HG02852 (cell line): ENCODE measurements around the gene HOXC4.
A peak's percentile ranks its signal among the peaks of the same experiment; 100 is the strongest.

Source experiments
- ATAC-seq: cut with Tn5 transposase; IDR thresholded peaks from one replicate; pipeline ENCODE4 v1.9.1; 2021; ENCODE audit warnings: mild to moderate bottlenecking, moderate library complexity; ENCODE audit not compliant: unreplicated experiment

The HOXC4 gene

DNA sequence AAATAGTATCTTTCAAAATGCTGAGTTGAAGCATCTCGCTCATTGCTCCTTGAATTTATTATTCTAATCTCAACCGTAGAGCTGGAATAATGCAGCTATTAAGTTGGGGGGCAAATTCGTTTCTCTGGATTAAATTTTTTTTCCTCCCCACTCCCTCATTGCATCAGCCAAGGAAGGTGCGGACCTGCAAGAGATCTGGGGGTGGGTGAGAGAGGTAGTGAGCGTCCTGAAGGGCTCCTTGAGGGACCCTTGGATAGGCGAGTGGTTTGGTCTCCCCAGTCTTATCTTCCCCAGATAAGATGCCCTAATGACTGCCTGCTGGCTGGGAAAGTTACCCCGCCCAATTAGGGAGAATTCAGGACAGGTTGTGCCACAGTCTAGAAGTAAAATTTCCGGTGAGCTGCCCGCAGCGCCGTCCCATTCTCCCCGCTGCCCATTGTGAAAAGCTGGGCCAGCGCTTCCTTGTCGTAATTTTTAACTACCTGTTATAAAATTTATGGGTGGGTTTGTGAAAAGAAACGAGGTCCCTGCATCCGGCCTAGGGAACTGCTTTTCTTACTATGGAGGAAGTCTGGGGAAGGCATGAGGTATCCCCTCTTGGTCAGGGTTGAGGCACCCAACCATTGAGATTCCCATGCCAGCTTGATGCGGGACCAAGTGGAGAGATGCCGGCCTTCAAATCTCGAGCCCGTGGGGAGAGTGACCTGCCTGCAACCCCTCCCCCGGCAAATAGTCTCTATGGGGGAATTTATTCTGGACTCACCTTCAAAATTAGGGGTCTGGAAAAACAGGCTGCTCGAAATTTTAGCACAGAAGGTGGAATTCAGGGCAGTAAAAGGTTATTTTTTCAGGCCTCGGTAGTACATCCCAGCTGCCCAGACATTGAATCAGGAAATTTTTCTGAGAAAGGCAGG lies 38.4 kb upstream of the HOXC4 start:
- ATAC-seq = no peak

DNA sequence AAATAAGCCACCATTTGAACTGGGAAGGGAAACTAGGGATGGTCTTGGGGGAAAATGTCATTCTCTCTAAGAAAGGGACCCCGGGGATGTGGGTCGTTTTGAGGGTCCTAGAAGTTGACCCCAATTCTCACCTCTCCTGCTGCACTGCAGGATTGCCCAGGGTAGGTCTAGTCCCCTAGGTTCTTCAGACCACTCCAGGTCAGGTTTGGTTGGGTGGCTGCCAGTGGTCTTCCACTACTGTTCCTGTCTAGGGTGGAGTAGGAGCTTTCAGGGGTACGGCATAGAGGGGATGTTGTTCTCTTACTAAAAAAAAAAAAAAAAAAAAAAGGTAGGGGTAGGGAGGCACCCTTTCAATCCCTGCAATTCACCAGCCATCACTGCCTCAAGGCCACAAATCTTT lies 37.6 kb upstream of the HOXC4 start:
- ATAC-seq = no peak

DNA sequence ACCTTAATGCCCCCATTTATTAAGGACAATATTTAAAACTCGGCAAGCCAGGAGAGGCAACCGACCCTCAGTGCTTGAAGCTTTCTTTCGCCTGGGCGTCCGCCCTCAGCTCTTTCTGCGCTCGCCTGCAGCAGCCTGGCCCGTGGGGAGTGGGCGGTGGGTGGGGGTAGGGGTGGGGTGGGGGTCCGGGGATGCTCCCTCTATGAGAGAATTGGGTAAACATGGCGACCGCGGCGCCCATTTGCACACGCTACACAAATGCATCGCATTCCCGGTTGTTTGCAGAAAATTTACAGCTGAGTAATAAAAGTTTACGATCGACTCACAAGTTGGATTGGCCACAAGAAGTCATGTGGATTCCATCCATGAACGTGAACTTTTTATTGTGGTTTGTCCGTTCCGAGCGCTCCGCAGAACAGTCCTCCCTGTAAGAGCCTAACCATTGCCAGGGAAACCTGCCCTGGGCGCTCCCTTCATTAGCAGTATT lies 37.1 kb upstream of the HOXC4 start:
- no peak for ATAC-seq

DNA sequence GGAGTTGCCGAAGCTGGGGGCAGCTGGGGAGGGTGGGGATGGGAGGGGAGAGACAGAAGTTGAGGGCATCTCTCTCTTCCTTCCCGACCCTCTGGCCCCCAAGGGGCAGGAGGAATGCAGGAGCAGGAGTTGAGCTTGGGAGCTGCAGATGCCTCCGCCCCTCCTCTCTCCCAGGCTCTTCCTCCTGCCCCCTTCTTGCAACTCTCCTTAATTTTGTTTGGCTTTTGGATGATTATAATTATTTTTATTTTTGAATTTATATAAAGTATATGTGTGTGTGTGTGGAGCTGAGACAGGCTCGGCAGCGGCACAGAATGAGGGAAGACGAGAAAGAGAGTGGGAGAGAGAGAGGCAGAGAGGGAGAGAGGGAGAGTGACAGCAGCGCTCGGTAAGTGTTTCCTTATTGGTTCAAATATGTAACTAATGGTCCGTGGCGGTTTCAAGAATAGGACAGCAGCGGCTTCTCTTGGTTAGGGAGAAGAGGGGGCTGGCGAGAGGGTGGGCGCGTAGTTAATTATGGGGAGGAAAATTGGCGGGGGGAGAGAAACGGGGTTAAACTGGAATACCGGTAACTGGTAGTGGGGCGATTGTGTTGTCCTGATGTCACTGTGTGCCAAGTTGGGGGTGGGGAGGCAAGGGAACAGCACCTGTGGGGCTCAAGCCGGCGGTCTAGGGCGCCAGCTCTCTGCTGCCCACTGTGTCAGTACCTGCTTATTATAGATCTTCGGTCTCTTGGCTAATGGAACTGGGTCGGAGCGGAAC lies 36.4 kb upstream of the HOXC4 start:
- ATAC-seq = peak; percentile 21

DNA sequence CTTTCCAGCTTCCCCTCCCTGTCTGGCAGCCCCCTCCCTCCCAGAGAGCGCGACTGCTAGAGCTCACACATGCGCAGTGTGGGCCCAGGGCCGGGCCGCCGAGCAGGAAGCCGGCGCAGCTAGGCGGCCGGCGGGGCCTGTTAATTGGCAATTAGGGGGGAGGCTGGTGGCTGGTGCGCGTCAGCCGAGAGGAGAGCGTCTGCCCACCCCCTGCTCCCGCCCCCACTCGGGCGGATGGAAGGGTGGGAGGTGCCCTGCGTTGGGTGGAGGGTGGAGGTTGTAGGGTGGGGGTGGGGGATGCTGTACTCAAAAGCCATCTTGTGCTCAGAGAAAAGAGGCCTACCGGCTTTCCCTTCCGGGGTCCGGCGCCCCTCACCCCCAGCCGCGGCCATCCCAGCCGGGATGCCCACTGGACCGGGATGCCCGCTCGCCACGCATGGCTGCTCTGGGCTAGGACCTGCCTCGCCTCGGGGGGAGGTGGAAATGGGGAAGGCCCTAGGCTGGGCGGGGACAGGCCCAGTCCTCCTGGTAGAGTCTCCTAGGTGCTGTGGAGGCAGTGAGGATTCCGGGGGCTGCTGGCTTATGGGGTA lies 35.7 kb upstream of the HOXC4 start:
- peak; percentile 79 for ATAC-seq

DNA sequence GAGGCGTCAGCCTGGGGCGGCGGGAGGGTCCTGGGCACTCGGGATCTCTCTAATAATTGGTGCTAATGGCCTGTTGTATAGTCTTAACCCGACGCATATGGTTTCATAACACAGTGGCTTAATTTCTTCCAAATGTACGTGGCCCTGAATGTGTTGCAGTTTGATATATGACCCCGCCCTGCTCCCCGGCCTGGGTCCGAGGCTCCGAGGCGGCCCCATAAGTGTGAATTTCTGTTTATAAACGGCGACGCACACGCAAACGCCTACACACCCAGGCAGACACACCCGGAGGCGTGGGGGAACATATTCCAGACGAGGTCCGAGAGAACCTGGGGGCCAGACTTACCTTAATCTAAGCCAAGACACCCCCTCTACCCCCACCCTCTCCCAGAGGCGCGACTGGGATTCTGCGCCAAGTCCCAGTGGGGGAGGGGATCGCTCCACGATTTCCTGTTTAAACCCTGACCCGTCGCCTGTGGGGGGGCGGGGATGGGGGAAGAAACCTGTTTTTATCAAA lies 35.1 kb upstream of the HOXC4 start:
- ATAC-seq = no peak

DNA sequence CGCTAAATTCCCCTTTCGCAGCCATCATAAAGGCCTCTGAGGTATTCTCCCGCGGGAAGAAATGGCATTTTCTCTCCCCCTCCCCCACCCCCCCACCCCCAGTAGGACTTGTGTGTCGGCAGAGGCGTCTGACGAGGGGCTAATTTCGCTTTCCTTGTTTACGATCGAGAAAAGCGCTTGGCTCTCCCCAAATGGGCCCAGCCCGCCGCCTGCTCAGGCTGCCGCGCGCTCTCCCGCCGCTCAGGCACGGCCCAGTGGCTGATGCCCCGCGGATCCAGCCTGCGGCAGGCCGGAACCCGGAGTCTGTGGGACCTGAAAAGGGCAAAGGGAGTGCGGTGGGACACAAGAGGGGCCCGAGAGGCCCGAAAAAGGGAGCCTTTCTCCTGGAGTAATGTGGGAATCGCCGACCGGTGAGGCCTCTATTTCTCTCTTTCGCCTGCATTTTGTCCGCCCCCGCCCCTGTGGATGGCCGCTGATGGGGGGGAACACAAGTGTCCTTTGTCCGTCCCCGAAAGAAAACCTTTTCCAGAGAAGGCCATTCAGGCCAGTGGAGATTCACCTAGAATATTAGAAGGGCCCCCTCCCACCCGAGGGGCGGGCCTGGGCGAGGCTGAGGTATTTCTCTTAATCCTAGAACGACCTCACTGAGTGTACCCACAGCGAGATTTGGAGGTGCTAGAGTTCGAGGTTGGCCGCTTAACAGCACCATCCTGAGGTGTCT lies 34.4 kb upstream of the HOXC4 start:
- no peak for ATAC-seq

DNA sequence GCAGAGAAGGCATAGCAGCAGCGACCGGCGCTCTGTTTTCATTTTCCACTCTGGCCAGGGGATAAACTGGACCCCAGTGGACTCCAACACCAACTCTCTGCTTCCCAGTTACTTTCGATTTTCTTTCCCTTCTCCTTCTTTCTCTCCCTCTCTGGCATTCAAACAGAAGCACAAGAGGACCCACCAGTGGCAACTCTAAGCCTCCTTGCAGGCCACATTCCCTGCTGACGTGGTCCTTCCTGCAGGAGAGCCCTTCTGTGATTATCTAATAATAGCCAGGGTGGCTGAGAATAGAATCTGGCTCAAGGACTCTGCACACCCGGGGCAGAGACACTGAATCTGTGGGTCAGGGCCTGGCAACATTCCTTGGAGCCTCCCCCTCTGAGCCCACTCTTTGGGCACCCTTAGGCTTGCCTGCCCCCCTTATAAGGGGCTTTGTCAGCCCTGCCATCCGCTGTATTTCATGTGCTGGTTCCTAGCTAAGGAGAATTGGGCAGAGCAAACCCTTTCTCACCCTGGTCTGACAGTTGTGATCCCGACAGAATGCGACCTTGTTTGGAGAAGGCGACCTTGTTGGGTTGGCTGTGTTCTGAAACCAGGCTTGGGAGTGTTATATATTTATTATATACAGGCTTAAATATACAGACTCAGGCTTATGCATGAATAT lies 33.6 kb upstream of the HOXC4 start:
- ATAC-seq = no peak

DNA sequence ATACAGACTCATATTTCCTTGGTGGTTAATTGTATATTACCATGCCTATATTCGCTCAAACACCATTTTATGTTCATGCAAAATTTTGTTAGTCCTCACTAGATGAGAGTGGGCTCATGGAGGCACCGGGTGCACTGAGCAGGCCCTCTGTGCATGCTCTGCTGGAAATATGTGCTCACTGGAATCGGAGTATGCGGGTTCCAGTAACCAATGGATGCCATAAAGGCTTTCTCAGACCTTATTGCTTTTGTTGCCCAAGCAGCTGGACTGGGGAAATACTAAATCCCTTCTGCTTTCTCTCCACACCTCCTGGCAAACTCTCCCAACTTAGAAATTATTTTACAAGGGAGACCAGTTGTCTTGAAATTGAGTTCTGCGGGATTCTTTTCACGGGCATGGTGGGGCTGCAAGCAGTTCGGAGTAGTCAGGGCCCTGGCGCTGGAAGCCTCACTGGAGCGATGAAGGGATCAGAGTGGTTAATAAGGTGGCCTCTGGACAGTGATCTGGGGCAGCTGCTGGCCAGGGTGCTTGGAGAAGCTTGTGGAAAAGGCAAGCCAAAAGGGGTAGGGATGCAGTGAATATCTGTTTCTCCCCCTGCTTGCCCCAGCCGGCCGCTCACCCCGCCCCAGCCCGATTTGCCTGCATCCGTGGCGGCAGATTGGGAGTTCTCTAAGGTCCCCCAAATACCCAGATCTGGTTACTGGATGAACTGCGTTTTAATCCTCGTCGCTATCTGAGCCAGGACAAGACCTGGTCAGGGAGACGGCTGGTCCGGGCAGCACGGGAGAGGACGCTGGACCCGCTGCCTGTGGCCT lies 32.8 kb upstream of the HOXC4 start:
- ATAC-seq = no peak

DNA sequence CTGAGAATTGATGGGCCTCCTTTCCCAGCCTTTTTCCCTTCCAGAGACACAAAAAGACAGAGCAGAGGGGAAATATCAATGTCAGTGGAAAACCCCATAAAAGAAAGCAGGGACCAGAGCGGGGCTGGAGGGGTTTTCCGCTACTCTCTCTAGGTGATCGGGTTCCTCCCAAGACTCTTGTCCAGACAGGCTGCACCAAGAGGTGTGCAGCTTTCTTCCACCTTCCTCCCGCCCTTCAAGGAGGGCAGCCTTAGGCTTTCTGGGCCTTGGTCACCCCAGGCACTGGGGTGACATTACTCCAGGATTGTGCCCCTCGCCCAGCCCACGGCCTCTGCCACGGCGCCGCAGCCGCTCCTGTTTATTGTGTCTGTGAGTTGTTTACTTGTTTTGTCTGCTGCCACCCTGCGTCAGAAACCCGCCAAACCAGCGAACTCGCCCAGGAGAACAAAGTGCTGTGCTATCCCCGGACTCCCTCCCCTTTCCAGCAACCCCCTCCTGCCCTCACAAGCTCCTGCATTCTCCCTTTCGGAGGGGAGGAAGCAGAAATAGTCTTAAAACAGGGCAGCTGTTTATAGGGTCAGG lies 32.1 kb upstream of the HOXC4 start:
- ATAC-seq = no peak

DNA sequence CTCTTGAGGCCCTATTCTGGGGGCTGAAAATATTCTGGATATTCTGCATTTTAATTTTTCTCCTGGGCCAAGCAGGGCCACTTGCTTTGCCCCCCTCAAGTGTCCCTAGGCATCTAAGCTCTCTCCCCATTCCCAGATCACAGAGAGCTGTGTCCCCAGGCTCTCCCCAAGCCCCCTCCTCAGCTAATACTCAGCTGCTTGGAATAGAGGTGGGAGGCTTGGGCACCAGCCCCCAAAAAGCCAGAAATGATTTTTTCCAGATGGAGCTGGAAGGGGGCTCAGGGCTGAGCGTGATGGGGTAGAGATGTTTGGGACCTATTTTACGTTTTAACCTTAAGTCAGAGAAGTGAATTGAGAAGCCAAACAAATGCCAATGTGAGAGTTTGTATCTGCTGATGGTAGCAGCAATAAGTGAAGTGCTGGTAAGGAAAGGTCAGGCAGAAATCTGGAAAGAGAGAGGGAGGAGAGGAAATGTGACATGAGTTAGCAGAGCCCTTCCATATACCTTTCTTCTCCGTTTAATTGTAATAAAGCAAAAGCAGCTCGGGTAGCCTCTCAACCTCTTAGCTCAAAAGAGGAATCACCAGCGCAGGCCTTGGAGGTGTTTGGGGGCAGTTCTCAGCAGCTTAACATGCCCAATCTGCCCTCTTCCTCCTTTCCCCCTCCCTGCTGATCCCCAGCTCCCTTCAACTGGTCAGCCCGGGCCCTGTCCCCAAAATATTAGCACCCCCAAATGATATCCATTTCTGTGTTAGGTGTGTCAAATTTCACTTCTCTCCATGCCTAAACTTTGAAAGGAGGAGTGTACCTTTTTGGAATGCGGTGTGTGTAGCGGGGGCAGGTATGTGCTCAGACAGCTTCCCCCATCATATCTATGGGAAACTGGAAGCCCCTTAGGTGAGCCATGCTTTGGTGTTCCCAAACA lies 30.4 kb upstream of the HOXC4 start:
- ATAC-seq = no peak

DNA sequence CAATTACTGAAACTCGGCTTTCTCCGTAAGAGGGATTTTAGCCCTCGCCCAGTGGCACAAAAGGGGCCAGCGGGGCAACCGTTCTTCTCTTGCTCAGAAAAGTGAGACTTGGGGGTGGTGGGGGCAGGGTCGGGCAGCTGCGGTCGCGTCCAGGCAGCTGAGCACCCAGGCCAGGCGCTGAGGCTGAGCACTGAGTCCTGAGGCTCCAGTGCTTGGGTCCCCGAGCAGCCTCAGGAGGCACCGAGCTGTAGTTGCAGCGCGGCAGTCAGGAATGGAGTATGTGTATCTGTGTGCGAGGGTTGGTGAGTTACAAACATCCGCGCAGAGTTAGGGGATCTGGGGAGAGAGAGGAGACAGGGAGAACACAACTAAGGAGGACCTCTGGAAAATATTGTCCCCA lies 29.5 kb upstream of the HOXC4 start:
- ATAC-seq = no peak

DNA sequence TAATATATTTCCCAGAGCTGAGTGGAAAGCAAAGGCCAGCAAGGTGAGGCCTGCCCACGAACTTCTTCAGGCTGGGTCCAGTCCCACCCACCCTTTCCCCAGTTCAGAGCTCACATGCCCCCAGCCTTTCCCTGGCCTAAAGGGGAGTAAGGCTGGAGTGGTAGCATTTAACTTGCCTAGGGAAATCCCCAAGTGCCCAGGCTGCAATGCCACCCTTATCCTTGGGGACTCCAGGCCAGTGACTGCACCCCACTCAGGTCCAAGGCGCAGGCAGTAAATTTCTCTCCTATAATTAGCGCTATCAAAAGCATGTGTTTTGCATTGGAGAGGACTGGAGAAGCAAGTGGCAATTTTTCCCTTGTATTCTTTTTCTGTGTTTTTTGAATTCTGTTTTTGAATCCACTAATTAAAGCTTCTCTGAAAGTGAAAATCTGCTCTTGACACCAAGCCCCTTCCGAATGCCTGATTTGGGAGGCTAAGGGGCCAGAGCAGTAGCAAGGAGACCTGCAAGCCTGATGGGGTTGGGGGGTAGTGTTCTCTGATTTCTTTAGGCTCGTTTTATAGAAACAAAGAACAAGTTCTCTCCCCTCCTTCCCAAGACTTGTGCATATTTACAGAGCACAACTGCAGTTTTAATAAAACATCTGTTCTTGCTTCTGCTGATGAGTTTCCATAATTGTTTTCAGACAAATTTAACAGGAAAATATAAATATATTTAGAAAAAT lies 28.9 kb upstream of the HOXC4 start:
- no peak for ATAC-seq

DNA sequence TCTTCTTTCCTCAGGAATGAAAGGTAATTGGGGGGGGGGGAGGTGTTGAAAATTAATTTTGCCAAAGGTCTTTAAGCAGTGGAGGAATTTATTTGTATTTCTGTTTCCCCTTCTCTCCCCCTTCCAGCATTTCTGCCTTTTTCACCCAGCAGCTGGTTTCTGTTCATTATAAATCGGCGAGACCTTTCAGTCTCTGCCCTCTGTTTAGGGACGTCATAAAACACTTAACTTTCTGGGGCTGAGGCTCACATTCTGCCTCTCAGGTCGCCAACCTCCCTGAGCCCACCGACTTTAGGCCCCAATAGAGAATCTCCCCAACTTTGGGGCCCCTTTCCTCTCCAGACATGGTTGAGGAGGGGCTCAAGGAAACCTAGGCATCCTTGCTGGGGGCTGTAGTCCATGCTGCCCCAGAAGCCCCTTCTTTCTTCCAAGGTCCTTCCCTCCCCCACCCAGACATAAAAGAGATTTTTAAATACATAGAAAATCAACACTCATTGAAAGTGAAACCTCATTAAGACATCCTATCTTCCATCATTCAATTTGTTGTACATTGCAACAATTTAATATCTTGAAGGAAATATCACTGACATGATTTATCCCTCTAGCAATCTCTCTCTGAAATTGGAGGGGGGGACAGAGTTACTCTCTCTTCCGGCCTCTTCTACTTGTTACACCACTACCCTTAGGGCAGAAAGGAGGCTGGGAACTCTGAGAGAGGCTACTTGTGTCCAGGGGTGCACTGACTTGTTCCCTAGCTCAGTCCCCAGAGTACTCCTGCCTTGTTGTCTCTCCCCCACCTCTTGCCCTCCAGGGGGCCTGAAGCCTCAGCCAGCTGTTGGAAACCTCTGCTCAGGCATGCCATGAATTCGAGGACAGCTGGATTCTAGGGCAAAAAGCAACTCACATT lies 27.9 kb upstream of the HOXC4 start:
- ATAC-seq = no peak

DNA sequence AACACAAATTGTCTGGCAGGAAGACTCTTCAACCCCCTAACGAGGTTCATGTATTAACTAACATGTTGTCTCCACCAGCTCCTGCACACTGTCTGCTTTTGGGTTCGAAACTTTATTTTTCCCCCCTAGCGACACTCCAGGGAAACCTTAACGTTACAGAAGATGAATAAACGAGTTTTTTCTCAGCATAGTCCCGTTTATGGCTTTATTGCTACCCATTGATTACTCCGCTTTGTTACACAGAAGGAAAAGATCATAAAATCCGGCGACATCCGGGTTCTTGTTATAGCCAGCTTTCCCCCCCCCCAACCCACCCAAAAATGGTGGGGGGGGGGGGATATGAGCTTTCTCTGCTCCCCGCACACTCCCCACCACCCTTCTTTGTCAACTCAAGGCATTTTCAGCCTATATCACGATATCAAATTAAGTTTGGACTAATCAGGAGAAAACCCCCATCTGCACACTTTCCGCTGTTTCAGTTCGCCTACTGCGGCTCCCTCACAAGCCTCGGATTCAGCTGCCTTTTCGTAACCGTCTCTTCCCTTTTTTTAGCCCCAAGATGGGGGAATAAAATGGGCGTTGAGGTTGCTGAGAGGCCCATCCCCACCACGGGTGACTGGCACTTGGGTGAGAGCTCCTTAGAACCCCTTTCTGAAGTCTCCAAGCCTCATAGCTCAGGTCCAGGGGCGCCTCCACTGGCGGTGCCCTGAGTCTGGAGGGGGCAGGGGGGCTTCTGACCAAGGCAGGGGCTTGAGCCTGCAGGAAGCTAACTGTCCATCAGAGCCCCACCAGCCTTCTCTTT lies 26.8 kb upstream of the HOXC4 start:
- no peak for ATAC-seq

DNA sequence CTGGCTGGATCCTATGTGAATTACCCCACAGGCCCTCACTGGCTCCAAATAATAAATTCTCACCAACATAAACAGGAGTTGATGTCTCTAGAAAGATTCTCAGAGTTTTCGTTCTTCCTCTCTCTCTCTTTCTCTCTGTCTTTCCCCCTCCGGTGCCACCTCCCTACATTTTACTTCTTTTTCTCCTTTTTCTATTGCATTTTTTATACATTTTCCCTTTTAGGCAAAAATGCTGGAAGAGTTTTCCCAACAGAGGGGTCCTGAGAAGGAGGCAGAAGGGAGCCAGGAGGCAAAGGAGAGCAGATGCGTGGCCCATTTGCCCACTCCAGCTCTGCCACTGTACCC lies 26.2 kb upstream of the HOXC4 start:
- no peak for ATAC-seq
